Measurements from ENCODE around the gene PKD1.

- TF ChIP-seq CTCF (CRISPR knock-in tag; IDR thresholded peaks at IDR 0.05) (no peak), JUN (CRISPR knock-in tag; IDR thresholded peaks at IDR 0.05) (no peak)
Observed at GRCh38 chr16:2074071-2074470, 61.6 kb downstream of the PKD1 start.
